Measurements from ENCODE around the gene MTSS2.

MTSS2 gene

GRCh38 chr16:70670175-70670574 is 15.7 kb downstream of the MTSS2 start:
- no peak for DNase-seq

- no peak for DNase-seq
Observed at GRCh38 chr16:70665806-70666735, 19.8 kb downstream of the MTSS2 start.

GRCh38 chr16:70665113-70665694 is 20.6 kb downstream of the MTSS2 start:
- no peak for DNase-seq

- DNase-seq = no peak
Observed at GRCh38 chr16:70664325-70665112, 21.3 kb downstream of the MTSS2 start.

GRCh38 chr16:70663524-70664324 is 22.1 kb downstream of the MTSS2 start:
- no peak for DNase-seq

DNA sequence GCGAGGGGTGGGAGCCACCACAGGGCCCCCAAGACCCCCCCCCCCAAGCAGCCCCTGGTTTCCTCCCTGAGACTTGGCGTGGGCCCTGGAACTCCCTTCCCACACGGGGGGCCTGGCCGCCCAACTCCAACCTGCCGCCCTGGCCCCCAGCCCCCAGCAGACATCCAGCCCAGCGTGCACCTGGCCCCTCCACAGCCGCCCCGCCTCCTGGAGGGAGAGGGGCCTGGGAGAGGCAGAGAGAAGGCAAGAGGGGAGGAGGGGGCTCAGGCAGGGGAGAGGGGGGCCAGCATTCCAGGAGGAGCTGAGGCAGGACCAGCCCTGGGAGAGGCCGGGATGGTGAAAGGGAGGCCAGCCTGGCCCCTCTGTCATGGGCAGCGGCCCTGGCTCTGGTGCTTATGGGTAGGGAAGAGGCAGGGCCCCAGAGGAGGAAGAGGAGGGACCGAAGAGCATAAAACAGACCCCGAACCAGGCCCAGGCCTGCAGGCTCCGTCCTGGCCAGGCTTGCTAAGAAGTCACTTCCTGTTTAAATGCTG is 22.8 kb downstream of the MTSS2 start:
- no peak for DNase-seq

DNA sequence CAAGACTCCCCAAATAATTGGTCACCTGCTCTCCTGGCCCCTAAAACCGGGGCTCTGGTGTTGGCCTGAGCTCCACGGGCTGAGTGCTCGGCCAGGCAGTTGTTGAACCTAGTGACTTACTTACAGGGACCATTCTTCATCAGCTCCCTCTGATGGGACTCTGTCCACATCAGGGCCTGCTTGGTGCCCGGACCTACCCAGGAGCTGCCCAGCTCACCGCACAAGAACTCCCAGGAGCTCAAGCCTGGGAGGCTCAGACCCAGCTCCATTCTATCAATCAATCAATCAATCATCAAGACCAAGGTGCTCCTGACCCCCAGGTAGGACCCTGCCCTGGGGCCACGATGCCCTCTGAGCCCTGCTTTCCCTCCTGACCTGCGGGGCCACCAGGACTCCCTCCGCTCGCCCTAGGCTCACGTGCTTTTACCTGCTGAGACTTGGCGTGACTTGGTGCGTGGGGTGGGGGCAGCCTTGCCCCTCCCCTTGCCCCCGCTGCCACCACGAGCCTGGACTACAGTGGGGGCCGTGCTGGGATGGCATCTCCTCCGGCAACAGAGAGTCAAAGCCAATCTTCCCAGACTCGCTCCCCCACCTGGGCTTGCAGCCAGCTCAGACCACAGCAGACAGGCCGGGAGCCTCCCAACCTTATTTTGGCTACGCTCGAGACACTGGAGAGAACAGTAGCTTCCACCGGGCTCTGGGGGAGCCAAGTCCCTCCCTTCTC is 23.8 kb downstream of the MTSS2 start:
- no peak for DNase-seq

DNA sequence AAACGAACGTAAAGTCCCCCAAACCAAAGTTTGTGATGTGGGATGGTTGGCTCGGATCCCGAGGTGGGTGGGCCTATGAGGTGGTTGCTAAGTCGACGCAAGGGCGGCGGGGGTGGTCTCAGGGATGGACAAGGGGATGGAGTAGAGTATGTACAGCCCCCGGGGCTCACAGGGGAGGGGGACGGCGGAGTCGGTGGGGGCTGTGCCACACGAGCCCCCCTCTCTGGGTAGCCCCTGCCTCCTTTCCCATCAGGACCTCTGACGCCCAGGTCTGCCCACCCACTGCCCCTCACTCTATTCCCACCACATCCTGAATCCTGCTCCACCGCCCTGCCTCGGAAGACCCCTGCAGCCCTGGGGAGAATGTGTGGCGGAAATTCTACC is 24.3 kb downstream of the MTSS2 start:
- DNase-seq = no peak

GRCh38 chr16:70660672-70661350 is 25.0 kb downstream of the MTSS2 start:
- no peak for DNase-seq

DNA sequence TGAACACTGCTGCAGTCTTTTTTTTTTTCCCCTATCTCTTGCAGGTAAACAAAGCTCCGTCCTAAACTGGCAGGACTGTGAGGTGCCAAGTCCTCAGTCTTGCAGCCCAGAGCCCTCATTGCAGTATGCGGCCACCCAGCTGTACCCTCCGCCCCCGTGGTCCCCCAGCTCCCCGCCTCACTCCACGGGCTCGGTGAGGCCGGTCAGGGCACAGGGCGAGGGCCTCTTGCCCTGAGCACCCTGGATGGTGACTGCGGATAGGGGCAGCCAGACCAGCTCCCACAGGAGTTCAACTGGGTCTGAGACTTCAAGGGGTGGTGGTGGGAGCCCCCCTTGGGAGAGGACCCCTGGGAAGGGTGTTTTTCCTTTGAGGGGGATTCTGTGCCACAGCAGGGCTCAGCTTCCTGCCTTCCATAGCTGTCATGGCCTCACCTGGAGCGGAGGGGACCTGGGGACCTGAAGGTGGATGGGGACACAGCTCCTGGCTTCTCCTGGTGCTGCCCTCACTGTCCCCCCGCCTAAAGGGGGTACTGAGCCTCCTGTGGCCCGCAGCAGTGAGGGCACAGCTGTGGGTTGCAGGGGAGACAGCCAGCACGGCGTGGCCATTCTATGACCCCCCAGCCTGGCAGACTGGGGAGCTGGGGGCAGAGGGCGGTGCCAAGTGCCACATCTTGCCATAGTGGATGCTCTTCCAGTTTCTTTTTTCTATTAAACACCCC is 25.7 kb downstream of the MTSS2 start:
- no peak for DNase-seq

DNA sequence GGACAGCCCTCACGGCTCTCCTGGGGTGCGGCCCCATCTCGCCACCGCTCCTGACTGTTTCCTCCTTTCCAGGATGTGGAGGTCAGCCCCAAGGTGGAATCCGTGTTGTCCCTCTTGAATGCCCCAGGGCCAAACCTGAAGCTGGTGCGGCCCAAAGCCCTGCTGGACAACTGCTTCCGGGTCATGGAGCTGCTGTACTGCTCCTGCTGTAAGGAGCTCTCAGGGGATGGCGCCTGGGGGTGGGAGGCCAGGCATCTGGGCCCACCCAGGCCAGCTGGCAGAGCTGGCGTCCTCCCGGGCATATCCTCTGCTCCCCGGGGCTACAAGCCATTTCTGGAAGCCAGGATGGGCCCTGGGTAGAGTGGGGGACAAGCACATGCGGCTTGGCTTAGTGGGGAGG is 26.3 kb downstream of the MTSS2 start:
- DNase-seq = no peak

GRCh38 chr16:70658921-70659320 is 26.9 kb downstream of the MTSS2 start:
- no peak for DNase-seq

- DNase-seq = no peak
Observed at GRCh38 chr16:70657956-70658355, 27.9 kb downstream of the MTSS2 start.

- DNase-seq = no peak
Observed at GRCh38 chr16:70656712-70657263, 29.1 kb downstream of the MTSS2 start.

GRCh38 chr16:70656065-70656711 is 29.7 kb downstream of the MTSS2 start:
- no peak for DNase-seq

DNA sequence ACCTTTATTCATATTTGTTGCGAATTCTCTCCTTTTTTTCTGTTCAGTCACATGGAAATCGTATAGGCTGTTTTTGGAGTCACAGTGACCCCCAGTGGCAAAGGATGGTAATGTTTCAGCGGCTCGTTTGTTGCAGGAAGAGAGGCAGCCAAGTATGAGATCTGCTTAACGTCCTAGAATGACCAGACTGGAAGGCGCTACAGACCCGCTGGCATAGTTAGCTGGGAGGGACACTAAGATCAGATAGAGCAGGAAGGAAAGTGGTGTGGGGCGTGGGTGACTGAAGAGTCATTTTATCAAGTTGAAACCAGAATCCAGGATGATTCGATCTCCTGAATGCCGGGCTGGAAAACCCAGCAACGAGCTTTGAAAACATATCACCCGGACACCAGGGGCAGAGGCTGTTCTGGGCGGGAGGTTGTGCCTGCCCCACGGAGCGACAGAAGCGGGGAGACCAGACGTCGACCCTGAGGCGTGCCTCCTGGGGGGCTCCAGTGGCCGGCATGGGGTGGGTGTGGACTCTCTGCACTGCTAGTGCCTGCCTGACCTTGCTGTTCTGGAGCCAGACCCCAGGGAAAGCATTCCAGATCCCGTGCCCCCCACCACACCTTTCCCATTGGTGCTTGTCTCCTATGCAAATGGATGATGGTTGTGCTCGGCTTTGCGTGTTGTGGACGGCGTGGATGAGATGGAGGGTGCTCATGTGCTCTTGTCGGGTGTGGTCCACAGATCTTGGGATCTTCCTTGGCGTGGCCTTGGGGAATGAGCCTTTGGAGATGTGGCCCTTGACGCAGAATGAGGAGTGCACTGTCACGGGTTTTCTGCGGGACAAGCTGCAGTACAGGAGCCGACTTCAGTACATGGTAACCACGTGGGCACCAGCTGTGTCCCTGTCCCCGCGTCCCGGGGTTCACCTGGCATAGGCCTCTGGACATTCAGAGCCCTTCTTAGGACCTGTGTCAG is 31.8 kb downstream of the MTSS2 start:
- peak; percentile 80 for DNase-seq

- DNase-seq = no peak
Observed at GRCh38 chr16:70653406-70653805, 32.4 kb downstream of the MTSS2 start.

GRCh38 chr16:70652322-70652721 is 33.5 kb downstream of the MTSS2 start:
- DNase-seq = no peak

Measured in activated CD8-positive, alpha-beta memory T cell treated with anti-CD3 and anti-CD28 coated beads, Interleukin-2, amount 50 U/mL, for 4 hours (primary cell).